HG03103 (cell line): ENCODE results near the gene ZNFX1.

Experiments
- ATAC-seq: cut with Tn5 transposase; IDR thresholded peaks from one replicate; pipeline ENCODE4 v1.9.1; 2021; ENCODE audit warnings: low read depth; ENCODE audit not compliant: unreplicated experiment

ZNFX1 gene

GRCh38 chr20:49293122-49293521 lies 15.3 kb upstream of the ZNFX1 start:
- no peak for ATAC-seq

- ATAC-seq = no peak
Observed at GRCh38 chr20:49292010-49292409, 14.2 kb upstream of the ZNFX1 start.

DNA sequence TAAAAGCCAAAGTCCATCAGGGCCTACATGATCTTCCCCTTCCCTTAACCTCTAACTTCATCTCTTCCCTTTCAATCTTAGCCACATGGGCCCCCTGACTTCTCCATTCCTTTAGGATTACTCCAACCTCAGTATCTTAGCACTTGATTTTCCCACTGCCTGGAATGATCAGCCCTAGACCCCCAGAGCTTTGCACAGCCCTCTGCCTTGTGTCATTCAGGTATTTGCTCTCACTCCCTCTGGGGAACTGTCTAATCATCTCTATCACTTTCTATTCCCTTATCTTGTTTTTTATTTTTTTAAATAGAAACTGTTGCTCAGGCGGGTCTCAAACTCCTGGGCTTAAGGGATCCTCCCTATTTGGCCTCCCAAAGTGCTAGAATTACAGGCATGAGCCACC lies 13.3 kb upstream of the ZNFX1 start:
- ATAC-seq = no peak

GRCh38 chr20:49290608-49291191 lies 12.8 kb upstream of the ZNFX1 start:
- ATAC-seq = no peak

- no peak for ATAC-seq
Observed at GRCh38 chr20:49288784-49289696, 11.2 kb upstream of the ZNFX1 start.

DNA sequence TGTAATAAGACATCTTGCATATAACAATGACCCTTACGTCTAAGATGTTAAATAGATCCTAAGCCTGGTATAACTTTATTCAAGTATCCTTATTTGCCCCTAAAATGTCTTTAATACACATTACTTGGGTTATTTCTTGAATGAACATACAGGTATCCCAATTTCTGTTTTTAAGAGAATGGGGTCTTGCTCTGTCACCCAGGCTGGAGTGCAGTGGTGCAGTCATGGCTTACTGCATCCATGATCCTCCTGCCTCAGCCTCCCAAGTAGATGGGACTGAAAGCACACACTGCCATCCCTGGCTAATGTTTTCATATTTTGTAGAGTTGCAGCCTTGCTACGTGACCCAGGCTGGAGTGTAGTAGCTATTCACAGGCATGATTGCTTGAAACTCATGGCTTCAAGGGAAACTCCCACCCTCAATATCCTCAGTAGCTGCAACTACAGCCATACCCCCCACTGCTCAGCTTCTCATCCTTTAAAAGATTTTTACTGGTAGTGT lies 10.4 kb upstream of the ZNFX1 start:
- ATAC-seq = no peak

DNA sequence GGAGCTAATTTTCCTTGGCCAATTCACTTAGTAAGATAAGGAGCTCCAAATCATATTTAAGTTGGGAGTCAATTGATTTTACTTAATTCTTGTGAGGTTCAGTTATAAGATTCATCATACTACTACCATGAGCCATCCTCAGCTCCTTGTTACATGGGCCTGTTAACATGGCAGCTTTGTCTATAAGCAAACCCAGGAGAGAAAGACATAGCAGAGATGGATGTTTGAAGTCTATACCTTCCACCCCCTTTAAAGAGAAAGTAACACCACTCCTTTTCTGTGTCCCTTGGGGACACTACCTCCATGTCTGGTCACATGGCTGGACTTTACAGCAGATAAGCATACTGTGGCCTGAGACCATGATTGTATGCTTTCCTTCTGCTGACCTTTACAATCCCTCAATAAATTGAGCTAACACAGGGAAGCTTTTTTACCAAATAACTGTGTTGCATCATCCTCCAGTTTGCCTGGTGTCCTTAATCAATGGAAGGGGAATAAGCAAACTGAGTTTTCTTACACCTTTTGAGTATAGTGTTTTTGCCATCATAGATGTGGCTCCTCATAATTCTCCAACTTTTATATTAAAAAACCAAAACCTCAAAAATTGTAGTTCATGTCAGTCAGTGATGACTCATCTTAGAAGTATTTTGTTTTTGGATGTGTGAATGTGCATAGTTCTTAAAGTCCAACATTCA lies 9.8 kb upstream of the ZNFX1 start:
- no peak for ATAC-seq

DNA sequence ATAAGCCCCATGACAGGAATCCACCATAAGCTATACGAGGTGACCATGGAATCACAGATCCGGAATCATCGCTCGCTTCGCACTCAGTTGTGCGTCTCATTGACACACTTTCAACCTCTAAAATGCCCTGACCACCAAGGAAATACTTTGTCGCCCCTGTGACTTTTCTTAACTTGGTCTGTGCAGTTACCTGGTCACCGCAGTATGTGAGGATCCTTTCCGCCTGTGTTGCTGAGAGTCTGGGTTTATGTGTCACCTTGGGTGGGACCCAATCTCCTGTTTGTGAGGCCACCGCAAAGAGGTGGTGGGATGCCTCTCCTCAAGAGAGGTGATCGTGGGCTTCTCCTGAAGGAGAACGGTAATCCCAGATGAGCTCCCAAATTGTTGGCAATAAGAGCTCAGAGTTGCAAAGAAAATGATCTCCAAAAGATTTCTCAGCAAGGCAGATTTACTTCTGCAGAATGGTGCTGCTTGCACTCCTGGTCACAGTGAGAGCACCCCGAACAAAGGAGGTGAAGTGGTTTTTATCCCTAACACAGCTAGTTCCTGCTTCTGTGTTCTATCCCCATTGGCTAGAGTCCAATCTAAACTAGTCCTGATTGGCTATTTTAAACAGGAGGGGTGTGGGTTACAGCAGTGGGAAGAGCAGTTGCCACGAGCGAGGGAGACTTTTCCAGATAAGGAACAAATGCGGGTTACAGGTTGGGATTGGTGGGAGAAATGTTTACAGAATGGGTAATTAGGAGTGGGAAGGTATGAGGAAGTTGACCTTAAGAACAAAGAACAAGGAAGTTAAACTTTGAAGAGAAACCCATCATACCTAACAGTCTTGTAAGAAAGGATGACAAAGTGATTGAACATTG lies 9.1 kb upstream of the ZNFX1 start:
- no peak for ATAC-seq

GRCh38 chr20:49285813-49286494 lies 8.1 kb upstream of the ZNFX1 start:
- no peak for ATAC-seq

DNA sequence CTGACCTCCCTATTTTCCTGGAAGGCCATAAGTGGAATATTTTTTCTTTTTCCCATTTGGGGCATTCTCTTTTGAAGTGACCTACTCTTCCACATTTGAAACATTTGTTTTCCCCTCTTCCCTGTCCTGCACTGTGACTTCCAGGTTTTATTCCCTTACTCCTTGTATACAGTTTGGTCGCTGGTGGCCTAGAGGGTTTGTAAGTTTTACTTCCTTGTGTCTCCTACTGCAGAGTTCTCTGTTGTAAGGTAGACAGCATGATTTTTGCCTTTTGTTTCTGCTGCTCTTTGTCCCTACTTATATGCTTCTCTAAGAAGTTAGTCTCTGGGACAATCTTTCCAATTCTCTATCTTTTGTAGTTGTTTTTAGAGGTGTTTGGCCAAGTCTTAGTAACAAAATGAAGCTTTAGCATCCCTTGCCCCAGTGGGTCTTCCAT lies 7.4 kb upstream of the ZNFX1 start:
- no peak for ATAC-seq

DNA sequence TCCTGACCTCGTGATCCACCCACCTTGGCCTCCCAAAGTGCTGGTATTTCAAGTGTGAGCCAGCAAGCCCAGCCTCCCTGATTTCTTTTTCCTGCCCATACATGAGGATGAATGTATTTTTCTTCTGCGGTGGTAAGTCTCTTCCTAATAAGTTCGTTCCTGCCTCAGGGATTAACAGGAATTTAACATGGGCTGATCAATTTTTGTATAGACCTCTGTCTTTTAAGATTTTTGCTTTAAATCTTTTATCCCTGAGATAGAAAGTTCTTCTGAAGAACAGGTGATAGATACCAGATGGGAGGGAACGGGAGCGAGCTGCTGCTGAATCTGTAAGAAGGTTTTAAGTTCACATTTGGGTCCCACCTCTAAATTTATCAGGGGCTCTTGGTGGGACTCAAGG lies 7.0 kb upstream of the ZNFX1 start:
- no peak for ATAC-seq

DNA sequence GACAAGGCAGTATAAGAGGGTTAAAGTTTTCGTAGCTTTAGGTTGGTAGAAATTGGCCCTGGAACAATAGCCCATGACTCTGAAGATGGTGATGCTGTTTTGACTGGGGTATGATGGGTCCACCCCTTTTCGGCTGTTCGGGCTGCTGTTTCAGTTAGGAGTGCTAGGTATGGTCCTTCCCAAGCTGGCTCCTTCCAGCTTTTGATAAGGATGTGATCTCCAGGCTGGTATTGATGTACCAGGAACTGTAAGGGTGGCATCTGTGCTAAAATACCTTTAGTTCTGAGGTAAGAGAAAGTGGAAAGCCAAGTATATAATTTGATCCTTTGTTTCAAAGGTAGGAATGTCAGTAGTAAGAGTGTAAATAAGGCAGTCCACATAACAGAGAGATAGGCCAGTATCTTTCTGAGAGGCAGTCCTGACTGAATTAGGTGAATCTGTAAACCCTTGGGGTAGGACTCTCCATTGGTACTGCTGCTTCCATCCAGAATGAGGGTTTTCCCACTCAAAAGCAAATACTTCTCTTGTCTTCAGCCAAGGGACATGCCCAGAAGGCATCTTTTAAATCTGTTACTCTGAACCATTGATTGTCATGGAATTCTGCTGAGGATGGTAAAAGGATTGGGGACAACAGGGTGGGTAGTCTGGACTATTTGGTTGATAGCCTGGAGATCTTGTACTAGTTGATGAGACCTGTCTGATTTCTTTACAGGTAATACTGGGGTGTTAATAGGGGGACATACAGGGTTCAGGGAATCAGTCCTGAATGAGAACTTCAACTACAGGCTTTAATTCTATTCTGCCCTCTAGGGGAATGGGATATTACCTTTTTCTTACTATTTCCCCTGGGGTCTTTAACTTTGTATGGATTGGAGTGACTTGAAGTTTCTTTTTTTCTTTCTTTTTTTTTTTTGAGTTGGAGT lies 6.1 kb upstream of the ZNFX1 start:
- ATAC-seq = no peak

DNA sequence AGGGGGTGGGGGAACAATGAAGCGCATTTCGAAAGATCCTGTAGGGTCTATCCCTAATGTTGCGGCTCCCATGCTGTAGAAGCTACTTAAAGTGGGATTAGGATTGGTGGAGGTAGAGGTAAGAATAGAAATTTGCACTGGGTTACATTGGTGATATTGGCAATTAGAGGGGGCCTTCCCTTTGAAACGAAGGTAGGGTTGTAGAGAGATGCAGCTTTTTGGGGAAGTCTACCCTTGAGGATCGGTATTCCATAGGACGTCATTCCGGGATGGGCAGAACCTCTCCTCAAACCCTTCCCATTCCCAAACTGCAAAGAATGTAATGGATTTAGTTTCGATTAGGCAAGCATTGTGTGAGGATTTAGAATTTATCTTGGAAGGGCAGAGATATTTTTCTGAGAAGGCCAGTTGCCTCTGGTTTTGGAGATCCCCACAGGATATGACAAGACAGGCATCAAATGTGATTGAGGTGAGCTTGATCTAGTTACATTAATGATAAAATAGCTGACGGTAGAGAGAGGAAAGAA lies 5.4 kb upstream of the ZNFX1 start:
- ATAC-seq = no peak

DNA sequence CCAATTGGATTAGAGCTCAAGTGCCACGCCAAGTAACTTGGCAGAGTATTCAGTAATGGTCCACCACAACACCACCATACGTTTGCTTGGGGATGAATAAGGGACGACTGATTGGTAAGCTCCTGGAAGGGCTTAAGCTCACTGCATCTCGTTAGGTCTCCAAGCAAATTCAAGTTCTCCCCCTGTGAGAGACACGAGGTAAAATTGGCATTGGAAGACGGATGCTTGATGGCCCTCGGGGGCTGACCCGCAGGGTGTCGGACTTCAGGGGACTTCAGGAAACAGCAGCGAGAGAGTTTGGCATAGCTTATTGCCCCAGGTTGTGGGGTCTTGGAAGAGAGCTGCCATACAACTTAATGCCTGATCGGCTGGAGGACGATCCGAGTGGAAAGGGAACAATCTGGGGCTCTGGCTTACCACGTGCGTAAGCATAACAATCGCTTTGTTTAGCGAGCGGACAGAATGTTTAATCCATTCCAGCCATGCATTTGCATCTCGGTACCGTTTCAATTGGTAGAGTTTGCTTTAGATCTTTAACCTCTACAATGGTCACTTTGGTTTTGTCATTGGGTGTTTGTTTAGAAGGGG lies 4.8 kb upstream of the ZNFX1 start:
- ATAC-seq = no peak

DNA sequence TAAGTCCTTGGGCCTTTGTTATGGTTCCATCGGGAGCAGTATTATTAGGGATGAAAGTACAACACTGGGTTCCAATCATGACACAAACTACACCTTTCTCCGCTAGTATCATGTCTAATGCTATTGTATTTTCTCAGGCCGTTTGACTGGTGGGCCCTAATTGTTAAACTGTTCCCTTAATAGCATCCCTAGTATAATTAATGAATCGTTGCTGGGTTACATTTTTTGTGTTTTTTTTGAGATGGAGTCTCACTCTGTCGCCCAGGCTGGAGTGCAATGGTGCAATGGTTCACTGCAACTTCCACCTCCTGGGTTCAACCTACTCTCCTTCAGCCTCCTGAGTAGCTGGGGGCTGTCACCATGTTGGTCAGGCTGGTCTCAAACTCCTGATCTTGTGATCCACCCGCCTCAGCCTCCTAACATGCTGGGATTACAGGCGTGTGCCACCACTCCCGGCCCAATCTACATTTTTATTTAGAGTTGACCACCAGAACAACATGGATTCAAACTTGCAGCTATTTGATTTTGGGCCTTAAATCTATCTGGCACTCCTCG lies 4.1 kb upstream of the ZNFX1 start:
- ATAC-seq = no peak

GRCh38 chr20:49281059-49281912 lies 3.4 kb upstream of the ZNFX1 start:
- no peak for ATAC-seq

DNA sequence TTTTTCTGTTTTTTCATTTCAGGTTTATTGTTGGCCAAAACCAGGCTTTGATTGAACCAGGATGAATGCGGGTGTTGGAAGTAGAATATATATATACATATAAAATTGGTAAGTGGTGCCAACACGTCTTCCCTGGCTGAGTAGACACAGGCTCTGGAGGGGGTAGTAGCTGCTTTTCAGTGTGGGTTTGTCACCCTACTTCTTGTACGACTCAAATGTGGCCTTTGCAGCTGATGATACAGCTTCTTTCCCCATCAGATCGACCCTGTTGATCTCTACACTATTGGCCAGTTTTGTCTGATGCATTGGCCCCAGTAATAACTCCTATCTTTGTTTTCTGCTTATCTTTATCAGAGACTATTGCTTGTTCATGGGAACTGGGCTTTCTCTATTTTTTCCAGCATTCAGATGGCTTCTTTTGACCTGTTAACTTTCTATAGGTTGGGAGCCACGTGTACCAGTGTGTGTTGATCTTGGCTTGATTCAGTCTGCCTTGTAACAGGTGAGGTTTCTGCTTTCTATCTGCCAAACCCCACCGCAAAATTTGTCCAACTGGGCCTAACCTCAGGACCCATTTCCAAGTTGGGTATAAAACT lies 2.7 kb upstream of the ZNFX1 start:
- ATAC-seq = no peak
